K562 (cell line): Measurements from ENCODE around the gene SAP25. TPM values are rescaled to one million over a fixed set of nuclear protein-coding genes. Genes with fewer than 3 reads are reported as not detected.

Experiments
- ATAC-seq: fragments of 200-7000 bp; cut with Tn5 transposase; 3 replicates; pipeline ENCODE4 v1.9.1; 2020; ENCODE audit warnings: moderate library complexity
- BruUV-seq: library from RNA; stranded (reverse); fragments of 400-500 nt; replicated peaks from 2 replicates; lab custom pipeline; 2021; lab: Mats Ljungman, UMichigan
- CTCF ChIA-PET: fragments of 300-600 bp; formaldehyde crosslinking; extraction: SDS; loops from one replicate; lab custom pipeline; 2021; ENCODE audit warnings: low intra/inter-chr PET ratio; lab: Yijun Ruan, JAX
- POLR2A ChIA-PET: fragments of 300-600, 350-650 bp; sonication (Branson Sonifier 250); formaldehyde crosslinking; extraction: SDS; loops from one replicate; lab custom pipeline; 2021; ENCODE audit warnings: antibody characterized with exemption, inconsistent platforms; lab: Yijun Ruan, JAX
- DNase-seq, 4 experiments: peaks; one replicate each; pipeline versions ENCODE4 v3.0.0 to v3.0.0-alpha.2; 2011 to 2018; ENCODE audit warnings: low spot score in 3 of 4, mixed read lengths in 3 of 4; ENCODE audit errors: extremely low read depth in 1 of 4
- FAIRE-seq: peaks from 2 replicates; lab custom pipeline; 2011; peaks lifted over from hg19 to GRCh38; lab: Jason Lieb, UNC
- H2AFZ ChIP-seq: 2 replicates; pipeline ENCODE4 v1.6.0; 2011; ENCODE audit warnings: low read depth, low read length, control low read depth, inconsistent platforms
- H3K27ac ChIP-seq: fragments of 200-600 bp; 3 replicates; pipeline ENCODE4 v1.8.0; 2011; ENCODE audit warnings: low read depth, mild to moderate bottlenecking, control low read depth, inconsistent platforms, low read length, moderate library complexity, mixed read lengths; ENCODE audit errors: extremely low read depth
- H3K27me3 ChIP-seq, 2 experiments: fragments of 300-600 bp in 1 of 2; 2 replicates in 1 of 2; 3 replicates in 1 of 2; pipeline versions ENCODE4 v1.6.0 to v1.8.0; 2011; ENCODE audit warnings: inconsistent platforms in 2 of 2, low read length in 2 of 2, mild to moderate bottlenecking in 1 of 2, mixed read lengths in 1 of 2, moderate library complexity in 1 of 2; ENCODE audit not compliant: control insufficient read depth in 2 of 2, insufficient read depth in 2 of 2
- H3K36me3 ChIP-seq: fragments of 300-600 bp; 3 replicates; pipeline ENCODE4 v1.8.0; 2011; ENCODE audit warnings: mild to moderate bottlenecking, low read length, inconsistent platforms; ENCODE audit not compliant: control insufficient read depth, insufficient read depth
- H3K4me1 ChIP-seq, 2 experiments: fragments of 200-600 bp in 1 of 2; replicated peaks in 1 of 2; 2 replicates in 1 of 2; 3 replicates in 1 of 2; pipeline versions ENCODE4 v1.5.1 to v1.8.0; 2011; ENCODE audit warnings: inconsistent platforms in 2 of 2, low read length in 2 of 2, mild to moderate bottlenecking in 1 of 2, mixed read lengths in 1 of 2, moderate library complexity in 1 of 2; ENCODE audit not compliant: control insufficient read depth in 2 of 2, insufficient read depth in 2 of 2
- H3K4me2 ChIP-seq: 2 replicates; pipeline ENCODE4 v1.6.1; 2011; ENCODE audit warnings: low read length, control low read depth, inconsistent platforms, mixed read lengths; ENCODE audit not compliant: insufficient read depth
- H3K4me3 ChIP-seq: fragments of 200-600 bp; sonication (generic), shearing (Covaris generic); 2 replicates; pipeline ENCODE4 v1.5.1; 2016; ENCODE audit warnings: control low read depth, inconsistent platforms
- H3K79me2 ChIP-seq: fragments of 200-600 bp; 3 replicates; pipeline ENCODE4 v1.8.0; 2011; ENCODE audit warnings: low read length, inconsistent platforms; ENCODE audit not compliant: control insufficient read depth, insufficient read depth
- H3K9ac ChIP-seq, 2 experiments: 2 replicates each; pipeline versions ENCODE4 v1.6.0 to v1.6.1; 2011; ENCODE audit warnings: low read depth in 2 of 2, low read length in 2 of 2, control low read depth in 1 of 2, inconsistent platforms in 1 of 2, mild to moderate bottlenecking in 1 of 2, mixed read lengths in 1 of 2; ENCODE audit not compliant: insufficient read depth in 1 of 2
- H3K9me1 ChIP-seq: one replicate; pipeline ENCODE4 v1.6.0; 2011; ENCODE audit warnings: inconsistent platforms, mild to moderate bottlenecking, low read length, moderate library complexity; ENCODE audit not compliant: control insufficient read depth, insufficient read depth
- H3K9me3 ChIP-seq: replicated peaks from 2 replicates; pipeline ENCODE4 v1.5.1; 2011; ENCODE audit warnings: low read depth, low read length, inconsistent platforms; ENCODE audit not compliant: control insufficient read depth, insufficient read depth
- H4K20me1 ChIP-seq: replicated peaks from 2 replicates; pipeline ENCODE4 v1.6.1; 2011; ENCODE audit warnings: low read length, inconsistent platforms, mixed read lengths; ENCODE audit not compliant: control insufficient read depth, insufficient read depth
- C11orf30 ChIP-seq: fragments of 450-650 bp; IDR thresholded peaks from 2 replicates; pipeline ENCODE4 v1.6.1; 2016; ENCODE audit warnings: low read depth, mild to moderate bottlenecking
- GABPA ChIP-seq: fragments of 200-800 bp; sonication (Bioruptor generic); conservative IDR thresholded peaks from 2 replicates; pipeline ENCODE4 v1.6.1; 2016; ENCODE audit warnings: low read depth, missing genetic modification characterization, missing compliant biosample characterization
- GATA2 ChIP-seq: sonication (generic); formaldehyde crosslinking; IDR thresholded peaks from 2 replicates; pipeline ENCODE4 v1.4.0; 2020; ENCODE audit warnings: mild to moderate bottlenecking, missing genetic modification reagents
- HDAC6 ChIP-seq: IDR thresholded peaks from 2 replicates; pipeline ENCODE4 v1.6.1; 2012; ENCODE audit warnings: low read depth, mild to moderate bottlenecking, control low read depth, inconsistent platforms, low read length, moderate library complexity
- RBM25 ChIP-seq: fragments of 200-400 bp; formaldehyde crosslinking; IDR thresholded peaks from 2 replicates; pipeline ENCODE4 v1.6.1; 2018; ENCODE audit warnings: low read length, low read depth, moderate library complexity; ENCODE audit not compliant: severe bottlenecking
- ZNF121 ChIP-seq: sonication (generic); formaldehyde crosslinking; conservative IDR thresholded peaks from 2 replicates; pipeline ENCODE4 v1.8.0; 2022; ENCODE audit warnings: missing genetic modification reagents
- ZNF143 ChIP-seq: sonication (generic); formaldehyde crosslinking; IDR thresholded peaks from 2 replicates; pipeline ENCODE4 v1.9.0; 2022; ENCODE audit warnings: mild to moderate bottlenecking, missing genetic modification reagents
- ZZZ3 ChIP-seq: fragments of 450-650 bp; IDR thresholded peaks from 2 replicates; pipeline ENCODE4 v1.6.1; 2016; ENCODE audit warnings: antibody characterized with exemption, mild to moderate bottlenecking, moderate library complexity
- WGBS: fragments of 100-300 bp; shearing (Covaris generic); methylation state at CpG from one replicate; pipeline ENCODE4 v1.1.6; 2016; ENCODE audit warnings: low coverage, mixed read lengths; ENCODE audit not compliant: insufficient coverage; ENCODE audit errors: missing lambda C conversion rate; 5-methylcytosine and 5-hydroxymethylcytosine counted together
- in situ Hi-C: fragments of 300-500 bp; cut with MboI; formaldehyde crosslinking; loops from 4 replicates; pipeline ENCODE4 v1.15.0; 2018; ENCODE audit warnings: inconsistent platforms, mixed read lengths
- intact Hi-C: fragments of 100-400 bp; cut with micrococcal nuclease; formaldehyde crosslinking; loops from 2 replicates; pipeline ENCODE4 v1.14.2; 2022
- polyA plus RNA-seq, 8 experiments: library from polyadenylated mRNA; depleted of rRNA in 4 of 8; stranded (reverse) in 5 of 8; unstranded in 3 of 8; fragments of >200 nt; fragmentation: Nextera tagmentation in 2 of 8; fragmentation: Illumina TruSeq in 1 of 8; extraction: Ambion mirVana in 2 of 8; extraction: Trizol in 1 of 8; gene quantifications; 2 replicates each; pipeline versions ENCODE4 v1.2.1 to v1.2.3, GENCODE V29; 2011 to 2014; ENCODE audit warnings: inconsistent platforms in 1 of 8, missing spikeins in 1 of 8
- total RNA-seq, 7 experiments: library from RNA; depleted of rRNA in 6 of 7; stranded (reverse); fragments of >200 nt in 6 of 7; fragmentation: Illumina TruSeq in 2 of 7; extraction: Trizol in 2 of 7; gene quantifications; 2 replicates each; pipeline versions ENCODE4 v1.2.1 to v1.2.3, GENCODE V29; 2011 to 2021; ENCODE audit warnings: low replicate concordance in 1 of 7

Gene SAP25
- total and polyA plus RNA-seq, 9 of the 15 experiments (the other 6 are each of a cell fraction or from before 2014, with no cell fraction given): 0.13 to 5.3 (median 0.78) TPM; not detected in 1

DNA sequence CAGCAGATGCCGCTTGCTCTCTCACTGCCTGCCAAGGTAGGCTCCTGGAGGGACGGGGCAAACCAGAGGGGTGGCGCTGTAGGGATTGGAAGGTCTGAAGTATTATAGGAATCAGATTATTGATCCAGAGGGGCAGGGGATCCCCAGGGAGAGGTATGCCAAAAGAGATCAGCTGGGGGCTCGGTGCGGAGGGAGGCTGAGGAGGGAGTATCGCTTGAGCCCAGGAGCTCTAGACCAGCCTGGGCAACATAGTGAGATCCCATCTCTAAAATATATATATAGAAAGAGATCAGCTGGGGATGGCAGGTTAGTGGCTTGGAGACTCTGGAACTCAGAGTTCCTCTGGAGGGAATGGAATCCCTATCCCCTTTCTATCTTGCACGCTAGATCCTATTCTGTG, 21.5 kb upstream of the SAP25 start:
- ATAC-seq (no peak), DNase-seq (no peak), FAIRE-seq (no peak)
- BruUV-seq: no TSS peak
- no peaks in the 10 kb centered on the region for H3K27me3 ChIP-seq
- WGBS: 69% methylated on average over 7 of the region's 7 CpGs
- no peak overlapping the region for H3K27ac ChIP-seq
- no peak for TF ChIP-seq ZZZ3
- TF ChIP-seq RBM25: peak; percentile 10
- no peak for TF ChIP-seq C11orf30
- TF ChIP-seq ZNF143 (CRISPR knock-in tag): no peak
- no peak for TF ChIP-seq GABPA (tag)
- TF ChIP-seq ZNF121 (CRISPR knock-in tag): peak; percentile 50; the same call in 1 of the 2 replicates
- TF ChIP-seq HDAC6: no peak
- no peak for TF ChIP-seq GATA2 (CRISPR knock-in tag)
- no peaks in the 10 kb centered on the region for H3K79me2 ChIP-seq
- peaks cover 0 to 7% of the 10 kb centered on the region in 2 experiments; a peak in 3 of 5 replicates for H3K4me1 ChIP-seq
- H3K9ac ChIP-seq: no peak overlapping the region; a peak in 1 of 4 replicates
- H3K4me2 ChIP-seq: no peak overlapping the region
- no peaks in the 10 kb centered on the region for H3K36me3 ChIP-seq
- intact Hi-C loops: no loop called here
- no peaks in the 10 kb centered on the region for H4K20me1 ChIP-seq
- in situ Hi-C loops: no loop called here
- POLR2A ChIA-PET: interaction anchor here (0.6 to 1.2 kb wide), 3 partner anchors 9 to 165 kb away, joined by 3 to 5 read pairs (median 3); partner anchors contain the start of gene FBXO24
- H2AFZ ChIP-seq: no peak overlapping the region
- CTCF ChIA-PET: no interaction called here
- H3K4me3 ChIP-seq: no peak overlapping the region
- no peaks in the 10 kb centered on the region for H3K9me1 ChIP-seq
- H3K9me3 ChIP-seq: no peaks in the 10 kb centered on the region
